Neural progenitor cell (in vitro differentiated cells): ENCODE results near the gene MPV17L2.

Source experiments
- EZH2 ChIP-seq: fragments of 200-600 bp; sonication (generic); IDR thresholded peaks from 2 replicates; pipeline ENCODE4 v1.6.1; 2017; ENCODE audit warnings: antibody characterized with exemption, mild to moderate bottlenecking, moderate library complexity
- TF ChIP-seq, protein P1 (sequence below): fragments of 200-600 bp; sonication (generic); IDR thresholded peaks from 2 replicates; pipeline ENCODE4 v1.5.1; 2017; ENCODE audit warnings: antibody characterized with exemption, mild to moderate bottlenecking

DNA sequence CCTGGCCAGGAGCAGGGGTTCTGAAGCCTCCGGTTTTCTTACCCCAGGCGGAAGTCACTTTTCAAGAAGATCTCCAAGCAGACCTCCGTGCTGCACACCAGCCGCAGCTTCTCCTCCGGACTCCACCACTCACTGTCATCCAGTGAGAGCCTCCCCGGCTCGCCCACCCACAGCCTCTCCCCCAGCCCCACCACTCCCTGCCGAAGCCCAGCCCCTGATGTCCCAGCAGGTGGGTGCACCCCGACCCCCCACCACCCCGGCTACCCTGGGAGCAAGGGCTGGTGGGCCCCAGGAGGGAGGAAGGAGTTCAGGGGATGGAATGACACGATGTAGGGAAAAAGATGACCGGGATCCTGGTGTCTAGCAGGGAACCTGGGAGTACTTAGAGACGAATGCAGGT, 45.6 kb upstream of the MPV17L2 start:
- TF ChIP-seq, protein P1, sequence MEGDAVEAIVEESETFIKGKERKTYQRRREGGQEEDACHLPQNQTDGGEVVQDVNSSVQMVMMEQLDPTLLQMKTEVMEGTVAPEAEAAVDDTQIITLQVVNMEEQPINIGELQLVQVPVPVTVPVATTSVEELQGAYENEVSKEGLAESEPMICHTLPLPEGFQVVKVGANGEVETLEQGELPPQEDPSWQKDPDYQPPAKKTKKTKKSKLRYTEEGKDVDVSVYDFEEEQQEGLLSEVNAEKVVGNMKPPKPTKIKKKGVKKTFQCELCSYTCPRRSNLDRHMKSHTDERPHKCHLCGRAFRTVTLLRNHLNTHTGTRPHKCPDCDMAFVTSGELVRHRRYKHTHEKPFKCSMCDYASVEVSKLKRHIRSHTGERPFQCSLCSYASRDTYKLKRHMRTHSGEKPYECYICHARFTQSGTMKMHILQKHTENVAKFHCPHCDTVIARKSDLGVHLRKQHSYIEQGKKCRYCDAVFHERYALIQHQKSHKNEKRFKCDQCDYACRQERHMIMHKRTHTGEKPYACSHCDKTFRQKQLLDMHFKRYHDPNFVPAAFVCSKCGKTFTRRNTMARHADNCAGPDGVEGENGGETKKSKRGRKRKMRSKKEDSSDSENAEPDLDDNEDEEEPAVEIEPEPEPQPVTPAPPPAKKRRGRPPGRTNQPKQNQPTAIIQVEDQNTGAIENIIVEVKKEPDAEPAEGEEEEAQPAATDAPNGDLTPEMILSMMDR: no peak
- TF ChIP-seq EZH2: no peak
